Measurements from ENCODE around the gene UTF1. TPM values are rescaled to one million over a fixed set of nuclear protein-coding genes. Genes with fewer than 3 reads are reported as not detected.

UTF1 gene
- polyA plus RNA-seq, 1 donor = not detected

GRCh38 chr10:133248334-133248715, 18.3 kb downstream of the UTF1 start:
- H3K4me3 ChIP-seq (ENCODE audit: low read length) = no peak overlapping the region
- WGBS (ENCODE audit: insufficient coverage, low lambda C conversion rate) = no CpG with 5 or more reads among the region's 12 CpGs
- peaks cover 4% of the 10 kb centered on the region for H3K27me3 ChIP-seq (ENCODE audit: control insufficient read depth, insufficient read depth, low read length)
- DNase-seq = no peak
- no peak overlapping the region for H3K27ac ChIP-seq (ENCODE audit: low read length)
- peaks cover 41% of the 10 kb centered on the region for H3K4me1 ChIP-seq (ENCODE audit: control insufficient read depth, insufficient read depth, low read length)
- H3K36me3 ChIP-seq (ENCODE audit: control insufficient read depth, insufficient read depth, low read length) = no peaks in the 10 kb centered on the region
- H3K9me3 ChIP-seq (ENCODE audit: control insufficient read depth, low read depth, low read length) = no peaks in the 10 kb centered on the region

- peaks cover 32% of the 10 kb centered on the region for H3K4me1 ChIP-seq (ENCODE audit: control insufficient read depth, insufficient read depth, low read length)
- no peak overlapping the region for H3K27ac ChIP-seq (ENCODE audit: low read length)
- no peak overlapping the region for H3K4me3 ChIP-seq (ENCODE audit: low read length)
- no peak for DNase-seq
- no peaks in the 10 kb centered on the region for H3K9me3 ChIP-seq (ENCODE audit: control insufficient read depth, low read depth, low read length)
- H3K27me3 ChIP-seq (ENCODE audit: control insufficient read depth, insufficient read depth, low read length) = peaks cover 4% of the 10 kb centered on the region
- no CpG with 5 or more reads among the region's 21 CpGs for WGBS (ENCODE audit: insufficient coverage, low lambda C conversion rate)
- no peaks in the 10 kb centered on the region for H3K36me3 ChIP-seq (ENCODE audit: control insufficient read depth, insufficient read depth, low read length)
These were observed 19.2 kb downstream of the UTF1 start for GRCh38 chr10:133249094-133249780.

- DNase-seq = no peak
- H3K36me3 ChIP-seq (ENCODE audit: control insufficient read depth, insufficient read depth, low read length) = no peaks in the 10 kb centered on the region
- 100% methylated on average over 2 of the region's 11 CpGs for WGBS (ENCODE audit: insufficient coverage, low lambda C conversion rate)
- H3K9me3 ChIP-seq (ENCODE audit: control insufficient read depth, low read depth, low read length) = no peaks in the 10 kb centered on the region
- no peak overlapping the region for H3K27ac ChIP-seq (ENCODE audit: low read length)
- H3K27me3 ChIP-seq (ENCODE audit: control insufficient read depth, insufficient read depth, low read length) = peaks cover 4% of the 10 kb centered on the region
- H3K4me1 ChIP-seq (ENCODE audit: control insufficient read depth, insufficient read depth, low read length) = peaks cover 23% of the 10 kb centered on the region
- H3K4me3 ChIP-seq (ENCODE audit: low read length) = no peak overlapping the region
These were observed 20.1 kb downstream of the UTF1 start for GRCh38 chr10:133249975-133250754.

GRCh38 chr10:133251388-133252222, 21.6 kb downstream of the UTF1 start:
- peaks cover 3% of the 10 kb centered on the region for H3K27me3 ChIP-seq (ENCODE audit: control insufficient read depth, insufficient read depth, low read length)
- H3K4me1 ChIP-seq (ENCODE audit: control insufficient read depth, insufficient read depth, low read length) = peaks cover 9% of the 10 kb centered on the region
- H3K36me3 ChIP-seq (ENCODE audit: control insufficient read depth, insufficient read depth, low read length) = no peaks in the 10 kb centered on the region
- no peak for DNase-seq
- WGBS (ENCODE audit: insufficient coverage, low lambda C conversion rate) = no CpG with 5 or more reads among the region's 28 CpGs
- no peaks in the 10 kb centered on the region for H3K9me3 ChIP-seq (ENCODE audit: control insufficient read depth, low read depth, low read length)
- no peak overlapping the region for H3K4me3 ChIP-seq (ENCODE audit: low read length)
- H3K27ac ChIP-seq (ENCODE audit: low read length) = no peak overlapping the region

GRCh38 chr10:133252223-133252552, 22.2 kb downstream of the UTF1 start:
- WGBS (ENCODE audit: insufficient coverage, low lambda C conversion rate) = no CpG with 5 or more reads among the region's 12 CpGs
- Histone ChIP-seq H3K27ac (ENCODE audit: low read length) (no peak overlapping the region), H3K9me3 (ENCODE audit: control insufficient read depth, low read depth, low read length) (no peaks in the 10 kb centered on the region), H3K4me1 (ENCODE audit: control insufficient read depth, insufficient read depth, low read length) (peaks cover 8% of the 10 kb centered on the region), H3K27me3 (ENCODE audit: control insufficient read depth, insufficient read depth, low read length) (peaks cover 3% of the 10 kb centered on the region), H3K36me3 (ENCODE audit: control insufficient read depth, insufficient read depth, low read length) (no peaks in the 10 kb centered on the region), H3K4me3 (ENCODE audit: low read length) (no peak overlapping the region)
- no peak for DNase-seq

GRCh38 chr10:133253361-133253955, 23.4 kb downstream of the UTF1 start:
- no peak for DNase-seq
- Histone ChIP-seq H3K27me3 (ENCODE audit: control insufficient read depth, insufficient read depth, low read length) (peaks cover 3% of the 10 kb centered on the region), H3K9me3 (ENCODE audit: control insufficient read depth, low read depth, low read length) (no peaks in the 10 kb centered on the region), H3K27ac (ENCODE audit: low read length) (no peak overlapping the region), H3K4me3 (ENCODE audit: low read length) (no peak overlapping the region), H3K4me1 (ENCODE audit: control insufficient read depth, insufficient read depth, low read length) (peaks cover 17% of the 10 kb centered on the region), H3K36me3 (ENCODE audit: control insufficient read depth, insufficient read depth, low read length) (no peaks in the 10 kb centered on the region)
- 100% methylated on average over 3 of the region's 22 CpGs for WGBS (ENCODE audit: insufficient coverage, low lambda C conversion rate)

- H3K4me3 ChIP-seq (ENCODE audit: low read length) = no peak overlapping the region
- peaks cover 17% of the 10 kb centered on the region for H3K4me1 ChIP-seq (ENCODE audit: control insufficient read depth, insufficient read depth, low read length)
- peaks cover 3% of the 10 kb centered on the region for H3K27me3 ChIP-seq (ENCODE audit: control insufficient read depth, insufficient read depth, low read length)
- no peak for DNase-seq
- no peaks in the 10 kb centered on the region for H3K36me3 ChIP-seq (ENCODE audit: control insufficient read depth, insufficient read depth, low read length)
- WGBS (ENCODE audit: insufficient coverage, low lambda C conversion rate) = no CpG with 5 or more reads among the region's 13 CpGs
- H3K27ac ChIP-seq (ENCODE audit: low read length) = no peak overlapping the region
- no peaks in the 10 kb centered on the region for H3K9me3 ChIP-seq (ENCODE audit: control insufficient read depth, low read depth, low read length)
These were observed 24.6 kb downstream of the UTF1 start for GRCh38 chr10:133254421-133255120.

- Histone ChIP-seq H3K27me3 (ENCODE audit: control insufficient read depth, insufficient read depth, low read length) (no peaks in the 10 kb centered on the region), H3K4me1 (ENCODE audit: control insufficient read depth, insufficient read depth, low read length) (peaks cover 13% of the 10 kb centered on the region), H3K36me3 (ENCODE audit: control insufficient read depth, insufficient read depth, low read length) (no peaks in the 10 kb centered on the region), H3K9me3 (ENCODE audit: control insufficient read depth, low read depth, low read length) (no peaks in the 10 kb centered on the region), H3K4me3 (ENCODE audit: low read length) (no peak overlapping the region), H3K27ac (ENCODE audit: low read length) (no peak overlapping the region)
- no peak for DNase-seq
- no CpG with 5 or more reads among the region's 15 CpGs for WGBS (ENCODE audit: insufficient coverage, low lambda C conversion rate)
These were observed 25.3 kb downstream of the UTF1 start for GRCh38 chr10:133255323-133255722.

- no peaks in the 10 kb centered on the region for H3K36me3 ChIP-seq (ENCODE audit: control insufficient read depth, insufficient read depth, low read length)
- no peak overlapping the region for H3K4me3 ChIP-seq (ENCODE audit: low read length)
- no peaks in the 10 kb centered on the region for H3K27me3 ChIP-seq (ENCODE audit: control insufficient read depth, insufficient read depth, low read length)
- WGBS (ENCODE audit: insufficient coverage, low lambda C conversion rate) = no CpG with 5 or more reads among the region's 27 CpGs
- no peaks in the 10 kb centered on the region for H3K9me3 ChIP-seq (ENCODE audit: control insufficient read depth, low read depth, low read length)
- peaks cover 19% of the 10 kb centered on the region for H3K4me1 ChIP-seq (ENCODE audit: control insufficient read depth, insufficient read depth, low read length)
- H3K27ac ChIP-seq (ENCODE audit: low read length) = no peak overlapping the region
- DNase-seq = peak in 1 of 2 donors; percentile 75
These were observed 27.6 kb downstream of the UTF1 start for GRCh38 chr10:133257489-133258065.
